ENCODE results near the gene DSG4.

Gene DSG4

DNA sequence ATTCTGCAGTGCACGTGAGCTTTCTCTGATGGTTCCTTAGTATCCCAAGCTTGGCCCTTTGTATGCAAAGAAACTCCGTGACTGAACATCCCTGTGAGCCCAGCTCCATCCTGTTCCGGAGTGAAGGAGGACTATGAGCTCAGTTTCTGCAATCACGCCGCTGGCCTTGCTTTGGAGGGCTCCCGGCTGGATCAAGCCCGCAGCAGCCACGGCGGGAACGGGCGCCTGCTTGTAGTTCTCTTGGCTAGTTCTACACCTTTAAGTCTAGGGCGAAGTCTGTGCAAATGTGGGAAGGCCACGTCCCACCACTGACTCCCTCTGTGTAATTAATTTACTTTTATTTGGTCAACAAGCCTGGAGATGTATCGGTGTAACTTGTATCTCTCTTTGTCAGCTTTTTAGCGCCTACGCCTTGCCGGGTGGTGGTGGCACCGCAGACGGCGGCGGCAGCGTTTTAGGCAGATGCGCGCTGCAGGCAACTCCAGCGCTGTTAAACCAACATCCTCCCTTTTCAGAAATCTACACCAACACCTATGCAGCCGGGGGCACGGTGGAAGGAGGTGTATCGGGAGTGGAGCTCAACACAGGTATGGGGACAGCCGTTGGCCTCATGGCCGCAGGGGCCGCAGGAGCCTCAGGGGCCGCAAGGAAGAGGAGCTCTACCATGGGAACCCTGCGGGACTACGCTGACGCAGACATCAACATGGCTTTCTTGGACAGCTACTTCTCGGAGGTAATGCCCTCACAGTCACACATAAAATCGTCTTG, 34.3 kb downstream of the DSG4 start:
- DNase-seq = peak; percentile 34

DNA sequence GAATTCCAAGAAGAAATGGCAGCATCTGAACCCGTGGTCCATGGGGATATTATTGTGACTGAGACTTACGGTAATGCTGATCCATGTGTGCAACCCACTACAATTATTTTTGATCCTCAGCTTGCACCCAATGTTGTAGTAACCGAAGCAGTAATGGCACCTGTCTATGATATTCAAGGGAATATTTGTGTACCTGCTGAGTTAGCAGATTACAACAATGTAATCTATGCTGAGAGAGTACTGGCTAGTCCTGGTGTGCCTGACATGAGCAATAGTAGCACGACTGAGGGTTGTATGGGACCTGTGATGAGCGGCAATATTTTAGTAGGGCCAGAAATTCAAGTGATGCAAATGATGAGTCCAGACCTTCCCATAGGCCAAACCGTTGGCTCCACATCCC, 36.6 kb downstream of the DSG4 start:
- DNase-seq = no peak

DNA sequence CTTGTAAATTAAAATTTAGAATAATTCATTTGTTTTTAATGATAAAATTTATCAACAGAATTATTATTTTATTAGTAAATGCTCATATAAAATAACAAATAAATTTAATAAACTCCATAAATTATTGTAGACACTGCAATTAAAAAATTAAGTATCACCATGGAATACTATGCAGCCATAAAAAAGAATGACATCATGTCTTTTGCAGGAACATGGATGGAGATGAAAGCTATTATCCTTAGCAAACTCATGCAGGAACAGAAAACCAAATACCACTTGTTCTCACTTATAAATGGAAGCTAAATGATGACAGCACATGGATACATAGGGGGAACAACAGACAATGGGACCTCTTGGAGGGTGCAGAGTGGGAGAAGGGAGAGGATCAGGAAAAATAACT, 41.3 kb downstream of the DSG4 start:
- no peak for DNase-seq

DNA sequence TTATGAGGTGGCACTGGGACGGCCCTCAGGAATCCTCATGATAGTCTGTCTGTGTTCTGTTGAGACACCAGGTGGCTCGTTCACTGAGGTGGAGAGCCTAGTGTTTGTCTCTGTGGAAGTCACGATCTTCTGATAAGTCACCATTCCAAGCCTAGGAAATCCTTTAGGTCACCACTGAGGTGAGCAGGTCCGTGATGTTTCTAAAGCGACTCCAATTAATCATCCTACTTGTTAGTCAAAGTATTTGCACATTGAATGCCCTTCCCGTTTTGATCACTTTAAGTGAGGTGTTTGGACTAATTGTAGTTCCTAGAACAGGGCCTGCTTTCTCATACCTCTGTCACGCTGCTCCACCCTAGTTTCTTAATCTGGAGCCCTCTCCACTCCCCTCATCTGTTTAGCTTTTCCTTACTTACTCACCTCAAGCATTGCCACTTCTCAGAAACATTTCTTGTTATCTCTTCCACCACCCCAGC, 42.9 kb downstream of the DSG4 start:
- no peak for DNase-seq

DNA sequence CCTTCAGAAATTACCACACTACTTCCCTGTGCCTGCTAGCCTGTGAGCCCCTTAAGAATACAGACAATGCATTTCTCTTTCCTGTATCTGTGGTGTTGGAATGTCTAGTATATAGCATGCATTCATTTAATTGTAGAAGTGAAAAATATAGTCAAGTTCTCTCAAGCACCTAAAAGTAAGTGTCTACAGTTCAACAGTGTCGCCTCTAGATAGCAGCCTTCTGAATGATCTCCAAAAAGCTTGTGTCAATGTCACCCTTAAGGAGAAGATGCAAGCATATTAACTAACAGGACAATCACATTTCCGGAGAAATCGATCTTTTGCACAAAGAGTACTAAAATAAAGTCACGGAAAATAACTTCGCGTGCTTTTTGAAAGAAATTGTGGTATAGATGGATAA, 43.5 kb downstream of the DSG4 start:
- no peak for DNase-seq

DNA sequence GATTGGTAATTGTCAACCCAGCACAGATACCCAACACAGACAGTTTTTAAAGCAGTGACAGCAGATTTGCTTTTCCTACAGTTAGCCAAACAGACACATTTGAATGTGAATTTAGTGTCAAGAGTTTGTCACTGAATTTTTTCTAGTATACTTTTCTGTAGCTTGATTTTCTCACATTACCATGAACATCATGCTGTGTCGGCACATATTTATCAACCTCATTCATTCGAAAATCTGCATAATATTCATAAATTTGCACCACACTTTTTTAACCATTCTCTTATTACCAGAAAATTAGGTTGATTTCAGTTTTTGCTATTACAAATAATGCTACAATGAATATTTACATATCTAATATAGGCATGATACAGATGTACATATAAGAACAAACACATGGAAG, 43.9 kb downstream of the DSG4 start:
- DNase-seq = no peak

DNA sequence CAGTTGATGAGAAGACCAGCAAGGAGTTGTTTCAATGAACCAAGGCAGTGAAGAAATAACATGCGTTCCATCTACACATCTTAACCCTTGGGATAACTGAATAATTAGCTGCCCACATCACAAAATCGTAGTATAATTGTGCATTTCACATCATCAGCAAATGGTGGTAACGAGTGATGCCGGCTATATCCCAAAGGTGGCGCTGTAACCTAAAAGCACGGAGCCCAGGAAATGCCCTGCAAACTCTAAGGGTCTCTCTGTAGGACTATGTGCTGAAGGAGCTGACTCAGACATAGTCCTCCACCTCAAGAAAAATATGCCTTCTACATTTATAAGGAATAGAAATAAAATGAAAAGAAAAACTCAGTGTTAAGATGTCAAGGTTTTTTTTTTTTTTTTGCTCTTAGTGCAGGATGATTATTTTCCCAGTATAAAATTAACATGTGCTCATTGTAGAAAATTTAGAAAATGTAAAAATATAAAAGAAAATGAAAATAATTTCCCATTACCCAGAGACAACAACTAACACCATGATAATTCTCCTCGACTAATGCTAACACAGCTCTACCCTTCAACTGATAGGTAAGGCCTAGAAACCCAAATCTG, 47.9 kb downstream of the DSG4 start:
- DNase-seq = no peak

DNA sequence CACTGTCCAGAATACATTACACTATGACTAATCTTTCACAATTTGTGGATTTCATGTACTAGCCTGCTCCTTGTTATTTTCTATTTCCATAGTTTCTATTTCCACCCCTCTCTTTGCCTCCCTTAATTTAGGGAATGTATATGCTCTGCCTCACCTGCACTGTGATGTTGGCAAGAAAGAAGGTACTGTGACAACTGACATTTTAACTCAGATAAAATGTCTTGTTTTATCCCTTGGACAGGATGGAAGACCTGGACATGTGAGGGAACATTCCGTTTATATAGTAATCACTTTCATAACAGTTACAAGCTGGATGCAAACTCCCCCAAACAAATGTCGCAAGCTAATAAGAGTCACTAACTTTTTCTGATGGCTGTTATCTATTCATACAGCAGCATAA, 49.4 kb downstream of the DSG4 start:
- no peak for DNase-seq

DNA sequence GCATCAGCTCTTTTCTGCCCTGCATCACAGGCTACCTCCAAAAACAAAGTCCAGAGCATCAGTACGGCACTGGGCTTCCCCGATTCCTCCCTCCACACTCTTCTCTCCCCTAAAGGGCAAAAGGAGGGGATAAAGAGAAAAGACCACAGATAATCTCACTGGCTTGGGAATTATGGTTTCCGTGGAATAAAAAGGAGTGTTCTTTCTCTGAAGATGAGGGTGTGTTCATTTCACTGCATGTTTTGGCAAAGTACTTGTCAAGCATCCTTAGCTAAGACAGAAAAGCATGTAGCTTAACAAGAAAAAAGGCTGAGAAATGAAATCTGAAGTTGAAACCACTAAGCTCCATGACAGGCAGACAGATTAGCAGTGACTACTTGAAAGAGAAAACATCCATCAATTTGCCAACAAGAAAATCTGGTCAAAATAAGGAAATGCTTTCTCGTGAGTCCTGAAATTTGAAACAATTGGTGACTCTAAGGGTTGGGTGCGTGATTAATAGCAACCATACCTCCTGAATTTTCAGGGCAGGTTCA, 50.4 kb downstream of the DSG4 start:
- no peak for DNase-seq

DNA sequence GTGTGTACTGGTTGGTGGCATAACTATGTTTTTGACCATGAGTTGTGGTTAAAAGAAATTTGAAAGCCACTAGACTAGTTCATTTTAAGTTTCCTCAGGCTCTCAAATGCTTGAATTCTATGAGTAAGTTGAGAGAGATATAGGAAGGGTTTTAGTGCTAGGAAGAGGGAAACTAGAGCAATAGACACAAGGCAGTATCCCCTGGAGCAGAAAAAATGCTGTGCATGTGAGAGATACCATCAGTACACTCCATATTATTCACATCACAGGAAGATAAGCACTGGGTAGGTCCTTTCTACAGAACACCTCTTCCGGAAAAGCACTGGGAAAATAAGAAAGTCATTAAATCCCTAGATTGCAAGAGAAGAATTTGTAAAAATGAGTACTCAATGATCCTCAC, 51.6 kb downstream of the DSG4 start:
- no peak for DNase-seq

DNA sequence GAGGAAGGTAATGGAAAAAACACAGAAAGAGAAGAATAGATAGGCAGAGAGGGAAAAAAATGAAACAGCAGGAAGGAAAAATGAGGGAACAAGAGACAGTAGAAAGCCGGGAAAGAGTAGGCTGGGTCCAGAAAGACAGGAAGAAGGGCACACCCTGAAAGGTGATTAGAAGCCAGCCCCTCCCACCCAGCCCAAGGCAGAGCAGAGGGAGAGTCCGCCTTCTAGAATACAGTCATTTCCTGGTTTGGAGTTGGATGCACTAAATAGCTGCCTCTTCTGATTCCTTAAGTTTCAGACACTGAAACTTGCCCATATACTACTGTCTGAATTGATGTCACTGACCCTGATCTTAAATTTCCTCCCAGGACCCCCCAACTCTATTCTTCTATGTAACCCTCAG, 53.0 kb downstream of the DSG4 start:
- DNase-seq = no peak

DNA sequence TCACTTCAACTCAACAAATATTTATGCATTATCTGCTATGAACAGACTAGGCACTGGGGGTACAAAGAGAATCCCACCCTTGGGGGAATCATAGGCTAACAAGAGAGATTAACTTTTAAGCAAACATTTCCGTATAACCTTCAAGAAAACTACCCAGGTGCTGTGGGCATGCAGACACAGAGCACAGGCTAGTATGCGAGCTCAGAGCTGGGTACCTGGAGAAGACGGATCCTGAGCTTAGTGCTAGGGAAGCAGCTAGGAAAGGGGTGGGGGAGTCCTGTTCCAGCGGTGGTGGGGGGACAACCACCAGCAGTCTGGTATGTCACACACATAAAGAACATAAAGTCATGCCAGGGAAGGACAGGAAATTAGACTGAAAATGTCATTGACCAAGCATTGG, 53.5 kb downstream of the DSG4 start:
- DNase-seq = no peak

DNA sequence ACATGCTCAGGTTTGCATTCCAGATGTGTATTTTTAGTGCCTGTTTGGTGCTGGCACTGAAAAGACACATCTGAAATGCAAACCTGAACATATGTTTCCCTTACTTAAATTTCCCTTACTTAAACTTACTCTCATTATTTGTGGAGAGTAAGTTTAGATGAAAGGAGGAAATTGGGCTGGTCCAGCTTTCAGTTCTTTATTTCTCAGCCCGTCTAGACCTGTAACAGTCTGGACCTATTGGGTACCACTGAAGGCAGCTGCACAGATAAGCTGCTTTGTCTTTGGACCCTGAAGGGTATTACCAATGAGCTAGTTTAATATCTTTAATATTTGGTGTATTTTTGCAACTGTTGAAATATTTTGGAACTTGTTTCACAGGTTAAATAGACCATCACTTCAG, 54.0 kb downstream of the DSG4 start:
- no peak for DNase-seq

DNA sequence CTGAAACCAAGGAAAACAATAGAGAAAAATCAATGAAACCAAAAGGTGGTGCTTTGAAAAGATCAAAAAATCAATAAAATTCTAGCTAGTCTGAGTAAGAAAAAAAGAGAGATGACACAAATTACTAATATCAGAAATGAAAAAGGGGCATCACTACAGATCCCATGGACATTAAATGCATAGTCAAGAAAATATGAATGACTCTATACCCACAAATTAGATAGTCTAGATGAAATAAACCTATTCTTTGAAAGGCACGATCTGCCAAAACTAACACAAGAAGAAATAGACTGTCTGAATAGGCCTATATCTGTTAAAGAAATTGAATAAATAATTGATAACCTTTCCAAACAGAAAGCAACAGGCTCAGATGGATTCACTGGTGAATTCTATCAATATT, 55.7 kb downstream of the DSG4 start:
- DNase-seq = no peak

DNA sequence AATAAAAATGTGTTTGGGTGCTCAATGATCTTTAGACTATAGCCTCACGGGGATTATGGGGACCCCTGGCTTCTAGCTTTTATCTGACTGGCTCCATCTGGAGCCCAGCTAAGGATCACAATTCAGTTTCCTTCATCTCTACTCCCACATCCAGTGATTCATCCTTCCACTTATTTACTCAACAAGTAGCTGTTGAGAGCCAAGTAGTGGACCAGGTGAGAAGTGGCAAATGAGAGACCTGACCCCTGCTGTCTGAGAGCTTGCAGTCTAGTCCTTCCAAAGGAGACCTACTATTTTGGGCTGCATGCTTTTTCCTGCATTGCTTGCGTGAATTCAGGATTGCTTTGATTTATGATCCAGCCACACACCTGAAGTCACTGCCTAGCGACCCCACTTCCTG, 60.2 kb downstream of the DSG4 start:
- no peak for DNase-seq

DNA sequence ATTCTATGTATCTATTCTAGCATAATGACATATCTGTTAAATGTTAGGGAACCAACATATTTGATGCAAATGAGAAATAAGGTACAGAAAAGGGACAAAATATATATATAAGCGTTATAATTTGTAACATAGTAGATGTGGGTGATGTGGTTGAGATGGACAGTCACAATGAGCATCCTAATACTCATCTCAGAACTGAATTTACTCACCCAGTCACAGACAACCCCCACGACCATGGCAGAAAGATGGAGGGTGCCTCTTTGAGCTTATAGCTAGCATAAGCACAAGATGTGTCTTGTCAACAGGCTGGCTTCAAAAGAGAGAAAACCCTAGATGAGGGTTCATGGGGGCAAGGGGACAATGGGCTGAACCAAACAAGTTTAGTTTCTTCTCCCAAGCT, 61.8 kb downstream of the DSG4 start:
- no peak for DNase-seq

DNA sequence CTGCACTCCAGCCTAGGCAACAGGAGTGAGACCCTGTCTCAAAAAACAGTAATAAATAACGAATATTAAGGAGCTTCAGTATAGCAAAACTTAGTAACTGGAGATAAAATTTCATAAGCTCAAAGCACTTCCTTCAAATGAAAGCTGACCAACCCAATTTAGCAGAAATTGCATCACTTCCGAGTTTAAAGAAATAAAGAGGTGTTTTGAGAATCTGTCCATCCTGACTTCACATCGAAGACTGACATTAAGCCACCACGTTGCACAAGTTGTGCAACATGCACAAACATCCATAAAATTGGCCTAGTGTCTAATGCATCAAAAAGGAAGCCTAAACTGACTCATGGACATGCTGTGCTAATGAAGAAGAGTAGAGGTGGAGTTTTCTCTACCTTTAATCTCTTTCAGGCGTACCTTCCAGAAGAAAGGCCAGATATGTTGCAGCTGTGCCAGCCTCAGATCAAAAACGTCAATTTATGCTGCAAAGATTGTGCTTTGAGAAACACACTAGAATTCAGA, 63.3 kb downstream of the DSG4 start:
- DNase-seq = no peak

DNA sequence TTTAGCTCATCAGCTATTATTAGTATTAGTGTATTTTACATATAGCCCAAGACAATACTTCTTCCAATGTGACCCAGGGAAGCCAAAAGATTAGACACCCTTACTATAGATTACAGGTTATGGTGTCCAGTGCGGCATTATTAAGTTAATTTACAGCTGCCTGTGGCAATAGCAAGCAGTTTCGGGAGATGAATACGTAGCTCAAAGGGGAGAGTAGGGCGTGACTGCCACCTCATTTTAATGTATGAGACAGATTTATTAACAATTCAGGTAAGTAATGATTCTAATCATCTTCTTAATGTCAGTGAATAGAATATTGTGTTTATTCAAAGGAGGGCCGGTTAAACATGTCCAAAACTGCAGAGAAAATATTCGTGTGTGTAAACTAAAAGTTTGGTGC, 64.2 kb downstream of the DSG4 start:
- no peak for DNase-seq

DNA sequence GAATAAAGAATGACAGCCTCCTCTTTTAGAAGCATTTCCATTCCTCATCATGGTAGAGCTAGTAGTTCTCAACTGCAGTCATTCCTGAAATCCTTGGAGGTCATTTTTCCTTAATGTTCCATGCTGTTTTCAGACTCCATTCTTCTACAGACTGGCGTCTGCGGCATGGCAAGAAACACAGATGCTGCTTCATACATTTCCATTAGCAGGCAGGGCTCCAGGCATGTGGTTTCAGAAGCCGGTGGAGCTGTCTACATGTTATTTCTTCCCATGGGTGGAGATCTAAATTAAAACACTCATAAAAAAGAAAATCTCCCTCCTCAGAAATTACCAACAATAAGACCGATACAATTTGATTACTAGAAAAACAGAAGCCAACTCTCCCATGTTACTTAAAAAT, 64.9 kb downstream of the DSG4 start:
- DNase-seq = no peak

DNA sequence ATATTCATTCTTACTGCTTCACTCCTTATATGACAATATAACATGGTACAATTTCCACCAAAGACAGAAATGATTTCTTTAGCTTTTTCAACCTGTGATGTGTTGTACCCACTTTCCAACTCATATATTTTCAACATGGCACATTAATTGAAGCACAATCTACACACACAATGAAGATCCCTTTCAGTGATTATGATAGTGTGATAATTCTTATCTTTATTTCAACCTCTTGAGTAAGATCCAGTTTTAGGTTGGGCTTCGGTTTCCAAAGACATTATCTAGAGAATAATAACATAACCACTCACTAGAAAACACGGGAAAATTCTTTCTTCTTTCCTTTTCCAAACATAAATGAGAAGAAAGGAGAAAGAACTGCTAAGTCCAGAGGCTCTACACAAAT, 67.6 kb downstream of the DSG4 start:
- no peak for DNase-seq

DNA sequence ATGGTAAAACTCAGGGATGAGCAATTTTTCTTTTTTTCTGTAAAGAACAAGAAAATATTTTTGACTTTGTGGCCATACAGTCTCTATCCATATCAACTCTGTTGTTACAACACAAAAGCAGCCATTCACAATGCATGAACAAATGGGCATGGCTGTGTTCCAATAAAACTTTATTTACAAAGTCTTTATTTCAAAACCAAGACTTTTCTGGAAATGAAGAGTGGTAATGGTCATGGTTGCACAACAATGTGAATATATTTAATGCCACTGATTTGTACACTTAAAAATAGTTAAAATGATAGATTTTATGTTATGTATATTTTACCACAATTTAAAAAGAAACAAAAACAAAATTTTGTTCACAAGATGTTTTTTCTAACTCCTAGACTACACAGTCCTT, 69.3 kb downstream of the DSG4 start:
- DNase-seq = no peak

DNA sequence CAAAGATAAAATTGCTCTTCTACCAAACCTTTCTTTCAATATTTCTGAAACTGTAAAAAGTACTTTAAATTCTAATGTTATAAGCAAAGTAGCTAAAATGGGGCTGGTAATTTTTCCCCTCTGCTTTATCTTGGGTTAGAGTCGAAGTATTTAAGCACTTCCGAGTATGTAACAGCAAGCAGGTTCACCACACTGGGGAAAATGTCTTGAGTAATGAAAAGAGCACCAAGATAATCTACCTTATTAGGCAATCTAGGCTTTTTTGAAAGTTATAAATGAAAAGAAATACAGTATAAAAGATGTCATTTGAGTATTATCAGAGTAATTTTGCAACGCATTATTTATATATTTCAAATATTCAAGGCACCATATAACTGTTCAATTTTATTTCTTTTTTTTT, 70.3 kb downstream of the DSG4 start:
- DNase-seq = no peak

DNA sequence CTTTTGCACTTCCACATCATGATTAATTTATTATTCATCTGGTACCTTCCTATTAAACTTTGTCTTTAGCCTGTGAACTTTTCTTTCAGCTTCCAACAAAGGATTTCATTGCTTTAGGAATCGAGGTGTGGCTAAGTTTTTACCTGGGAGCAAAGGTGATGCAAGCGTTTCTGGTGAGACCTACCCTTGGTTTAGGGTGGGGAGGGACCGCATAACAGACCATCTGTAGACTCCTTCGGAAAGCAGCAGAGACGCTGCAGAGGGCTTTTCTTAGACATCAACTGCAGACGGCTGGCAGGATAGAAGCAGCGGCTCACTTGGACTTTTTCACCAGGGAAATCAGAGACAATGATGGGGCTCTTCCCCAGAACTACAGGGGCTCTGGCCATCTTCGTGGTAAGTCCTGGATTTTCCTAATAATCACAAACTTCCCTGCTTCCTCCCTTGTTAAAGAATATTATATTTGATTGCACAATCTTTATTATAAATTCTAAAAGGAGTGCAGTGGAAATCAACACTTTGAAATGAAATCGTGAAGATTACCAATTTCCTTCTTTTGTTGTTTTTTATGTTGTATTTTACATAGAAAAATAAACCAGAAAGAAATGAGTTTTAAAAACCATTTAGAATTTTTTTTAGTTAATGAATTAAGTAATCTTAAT, 71.1 kb downstream of the DSG4 start, which contains the start of gene DSG3:
DSG3 (plus strand) TSS at position 212 of the 662 bp plus-strand sequence; CDS start at position 349, 137 bp downstream.
- no peak for DNase-seq
